GM18499 (cell line): ENCODE data around the gene SLC7A5.
"Not testable (repeated sequence)": the region's sequence is repeated elsewhere in the genome, so short reads cannot be mapped to it uniquely, and the experiment has no call there.

Experiments used
- ATAC-seq: cut with Tn5 transposase; IDR thresholded peaks from one replicate; pipeline ENCODE4 v1.9.1; 2021; ENCODE audit warnings: moderate number of reproducible peaks; ENCODE audit not compliant: insufficient read depth, unreplicated experiment

Gene SLC7A5

DNA sequence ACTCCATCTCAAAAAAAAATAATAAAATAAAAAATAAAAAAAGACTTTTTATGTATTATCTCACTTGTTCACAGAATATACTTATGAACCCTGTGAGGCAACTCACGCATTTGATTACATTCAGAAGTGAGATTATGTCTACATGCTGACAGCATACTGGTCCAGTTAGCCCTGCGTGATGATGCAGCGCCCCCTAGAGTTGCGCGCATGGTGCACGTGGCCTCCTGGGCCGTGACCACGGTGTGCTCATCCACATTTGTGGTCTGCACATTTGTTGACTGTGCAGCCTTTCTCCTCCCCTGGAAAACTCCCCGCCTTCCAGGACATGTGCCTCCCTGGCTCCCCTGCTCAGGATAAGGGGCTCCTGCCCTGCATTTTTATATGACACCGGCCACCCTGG lies 20.5 kb upstream of the SLC7A5 start:
- ATAC-seq: not testable (repeated sequence)

DNA sequence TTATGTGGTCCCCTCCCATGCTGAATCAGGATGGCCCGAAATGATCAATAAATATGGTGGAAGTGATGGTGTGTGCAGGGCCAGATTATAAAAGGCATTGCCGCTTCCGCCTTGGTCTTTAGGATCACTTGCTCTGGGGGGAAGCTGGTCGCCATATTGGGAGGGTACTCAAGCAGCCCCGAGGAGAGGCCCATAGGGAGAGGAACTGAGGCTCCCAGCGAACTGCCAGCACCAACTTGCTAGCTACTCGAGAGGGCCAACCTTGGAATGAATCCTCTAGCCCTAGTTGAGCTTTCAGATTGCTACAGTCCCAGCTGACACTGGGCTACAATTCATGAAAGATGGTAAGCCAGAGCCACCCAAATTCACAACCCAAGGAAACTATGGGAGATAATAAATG lies 19.0 kb upstream of the SLC7A5 start:
- not testable (repeated sequence) for ATAC-seq

DNA sequence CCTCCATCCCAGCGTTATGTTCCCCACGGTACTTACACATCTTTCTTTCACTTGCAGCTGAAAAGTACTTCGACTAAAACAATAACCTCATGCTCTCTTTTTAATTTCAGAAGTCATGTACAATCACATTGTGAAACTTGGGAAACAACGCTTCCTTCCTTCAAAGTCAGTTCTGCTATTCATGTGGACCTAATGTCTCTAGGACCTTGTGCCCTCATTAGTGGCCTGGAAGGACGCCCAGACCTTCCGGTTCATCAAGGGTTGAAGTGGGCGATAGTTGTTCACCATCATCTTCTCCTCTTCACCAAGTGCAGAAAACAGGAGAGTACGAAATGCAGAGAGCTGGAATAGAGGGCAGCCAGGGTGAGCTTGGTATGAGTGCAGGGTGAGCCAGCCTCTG lies 18.6 kb upstream of the SLC7A5 start:
- not testable (repeated sequence) for ATAC-seq

DNA sequence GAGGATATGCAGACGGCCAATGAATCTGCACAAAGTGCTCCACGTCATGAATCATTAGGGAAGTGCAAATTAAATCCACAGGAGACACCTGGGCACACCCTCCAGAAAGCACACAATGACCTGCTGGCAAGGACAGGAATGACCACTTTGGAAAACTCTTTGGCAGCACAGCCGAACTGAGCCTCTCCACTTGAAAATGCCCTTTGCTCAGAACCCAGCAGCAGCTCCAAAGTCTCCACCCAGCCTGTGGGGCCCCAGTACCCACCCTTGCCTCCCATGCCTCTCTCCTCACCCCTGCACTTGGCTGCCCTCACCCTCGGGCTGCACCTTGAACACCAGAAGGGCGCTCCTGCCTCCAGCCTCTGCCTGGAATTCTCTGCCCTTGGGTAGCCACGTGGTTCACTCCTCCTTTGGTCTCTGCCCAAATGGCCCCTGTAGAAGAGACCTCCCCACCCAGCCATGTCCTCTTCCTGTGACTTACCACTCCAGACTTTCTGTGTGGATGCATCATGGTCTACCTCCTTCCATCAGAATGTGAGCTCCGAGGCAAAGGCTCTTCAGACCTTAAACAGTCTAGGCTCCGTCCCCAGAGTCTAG lies 16.2 kb upstream of the SLC7A5 start:
- ATAC-seq: not testable (repeated sequence)

GRCh38 chr16:87882436-87883019 lies 13.2 kb upstream of the SLC7A5 start:
- no peak for ATAC-seq

DNA sequence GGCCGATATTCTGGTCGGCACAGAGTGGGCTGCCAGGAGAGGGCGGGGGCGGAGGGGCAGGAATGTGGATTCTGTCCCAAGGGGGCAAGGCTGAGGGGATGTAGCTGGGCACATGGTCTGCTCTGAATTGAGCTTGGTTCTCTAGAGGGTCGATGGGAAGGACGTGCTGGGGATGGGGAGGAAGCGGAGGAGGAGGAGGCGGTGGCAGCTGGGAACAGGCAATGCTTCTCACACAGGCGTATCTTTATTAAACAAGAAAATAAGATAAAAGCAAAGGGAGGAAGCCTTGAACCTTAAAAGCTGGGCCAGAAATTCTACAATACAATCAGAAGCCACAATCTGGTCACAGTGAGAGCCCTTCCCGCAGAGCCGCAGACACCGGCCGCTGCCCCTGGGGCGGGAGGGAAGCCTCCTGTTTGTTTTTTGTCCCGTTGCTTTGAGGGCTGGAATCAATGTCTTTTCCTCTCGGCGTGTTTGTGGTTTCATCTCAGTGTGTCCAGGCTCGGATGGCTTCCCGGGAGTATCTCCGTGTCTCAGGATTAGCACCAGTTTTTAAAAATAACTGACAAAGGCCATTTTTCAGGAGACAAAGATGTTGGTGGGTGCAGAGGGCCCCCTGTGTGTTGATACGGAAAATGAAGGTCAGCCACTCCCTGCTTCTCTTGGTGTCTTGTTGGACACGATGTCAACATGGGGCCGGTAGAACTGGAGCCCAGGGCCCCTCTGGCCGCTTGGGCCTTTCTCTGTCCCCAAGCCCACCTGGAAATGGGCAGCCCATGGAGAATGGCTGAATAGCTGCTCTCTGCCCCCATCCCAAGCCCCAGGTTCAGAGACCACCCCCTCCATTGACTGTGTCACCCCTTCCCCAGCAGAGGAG lies 12.3 kb upstream of the SLC7A5 start:
- no peak for ATAC-seq

DNA sequence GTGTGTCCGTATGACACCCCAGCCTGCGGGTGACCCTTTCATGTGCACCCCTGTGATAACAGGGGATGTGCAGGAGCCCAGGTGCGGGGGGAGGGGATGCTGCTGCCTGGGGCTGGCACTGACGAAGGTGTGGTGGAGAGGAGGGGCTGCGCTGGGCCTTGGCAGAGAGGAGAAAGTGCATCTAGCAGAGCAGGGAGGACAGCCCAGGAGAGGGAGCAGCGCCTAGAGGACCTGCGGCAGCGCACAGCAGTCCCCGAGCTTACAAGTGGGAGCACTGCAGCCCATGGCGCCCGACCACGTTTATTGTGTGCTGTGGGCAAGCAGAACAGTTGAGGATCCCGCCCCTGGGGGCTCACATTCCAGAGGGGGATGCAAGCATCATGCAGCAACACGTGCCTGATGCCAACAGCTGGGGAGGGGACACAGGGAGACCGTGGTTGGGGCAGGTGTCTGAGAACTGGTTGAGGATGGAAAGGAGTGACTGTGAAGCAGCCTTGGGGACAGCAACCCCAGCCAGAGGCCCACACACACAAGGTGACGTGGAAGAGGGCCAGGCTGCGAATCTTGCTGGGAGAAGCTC lies 10.9 kb upstream of the SLC7A5 start:
- no peak for ATAC-seq

DNA sequence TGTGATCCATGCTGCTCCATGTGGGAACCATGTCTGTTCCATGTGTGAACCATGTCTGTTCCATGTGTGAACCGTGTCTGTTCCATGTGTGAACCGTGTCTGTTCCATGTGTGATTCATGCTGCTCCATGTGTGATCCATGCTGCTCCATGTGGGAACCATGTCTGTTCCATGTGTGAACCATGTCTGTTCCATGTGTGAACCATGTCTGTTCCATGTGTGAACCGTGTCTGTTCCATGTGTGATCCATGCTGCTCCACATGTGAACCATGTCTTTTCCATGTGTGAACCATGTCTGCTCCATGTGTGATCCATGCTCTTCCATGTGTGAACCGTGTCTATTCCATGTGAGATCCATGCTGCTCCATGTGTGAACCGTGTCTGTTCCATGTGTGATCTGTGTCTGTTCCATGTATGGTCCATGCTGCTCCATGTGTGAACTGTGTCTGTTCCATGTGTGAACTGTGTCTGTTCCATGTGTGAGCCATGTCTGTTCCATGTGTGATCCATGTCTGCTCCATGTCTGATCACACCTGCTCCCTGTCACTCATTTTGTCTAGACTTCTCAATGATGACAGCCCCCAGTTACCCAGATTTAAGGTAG lies 10.2 kb upstream of the SLC7A5 start:
- not testable (repeated sequence) for ATAC-seq

DNA sequence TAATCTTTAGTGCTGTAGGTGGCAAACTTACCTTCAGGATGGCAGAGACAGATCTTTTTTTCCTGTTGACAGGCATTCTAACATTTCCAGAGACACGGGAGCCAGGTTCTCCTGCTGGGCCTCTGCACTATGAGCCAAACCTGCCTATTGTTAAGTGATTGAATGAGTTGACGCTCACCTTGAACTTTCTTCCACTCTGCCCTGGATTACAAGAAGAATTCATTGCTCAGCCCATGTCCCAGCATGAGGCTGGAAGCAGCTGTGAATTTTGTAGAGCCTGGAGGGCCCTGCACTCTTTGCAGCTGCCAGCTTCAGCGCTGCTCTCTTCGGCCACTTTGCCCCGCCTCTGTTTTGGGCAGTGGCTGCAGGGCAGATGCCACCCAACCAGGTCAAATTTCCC lies 9.4 kb upstream of the SLC7A5 start:
- no peak for ATAC-seq

- no peak for ATAC-seq
Measured at GRCh38 chr16:87877942-87878507, 8.7 kb upstream of the SLC7A5 start.

DNA sequence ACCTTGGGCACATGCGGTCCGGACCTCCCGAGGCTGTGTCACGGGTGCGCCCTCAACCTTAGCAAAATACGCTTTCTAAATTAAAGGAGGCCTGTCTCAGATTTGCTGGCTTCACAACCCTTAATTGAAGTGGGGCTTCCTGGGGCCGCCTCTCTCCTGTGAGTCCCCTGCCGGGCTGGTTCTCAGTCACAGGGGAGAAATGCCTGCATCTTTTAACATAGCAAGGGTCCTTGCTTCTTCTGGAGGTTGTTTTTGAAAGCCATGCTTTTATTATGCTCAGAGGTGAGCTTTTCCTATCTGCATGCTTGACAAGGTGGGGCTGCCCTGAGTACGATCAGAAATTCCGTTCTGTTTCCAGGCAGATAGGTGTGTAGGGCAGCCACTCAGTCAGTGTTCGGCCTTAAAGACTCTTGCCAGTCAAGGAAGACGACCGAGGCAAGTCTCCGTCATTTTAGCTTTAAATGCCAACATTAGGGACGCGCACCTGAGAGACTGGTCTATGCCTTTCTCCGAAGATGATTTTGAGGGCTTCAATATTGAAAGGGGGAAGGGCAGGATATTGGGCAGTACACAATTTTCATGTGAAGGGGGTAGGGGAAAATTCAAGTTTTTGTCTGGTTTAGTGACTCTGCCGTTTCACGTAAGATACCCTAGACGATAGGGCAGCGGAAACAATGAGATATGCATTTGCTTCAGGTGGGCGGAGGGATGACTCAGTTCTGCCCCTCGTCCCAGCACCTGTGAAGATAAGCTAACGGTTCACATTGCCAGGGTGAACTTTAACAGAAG lies 5.5 kb upstream of the SLC7A5 start:
- no peak for ATAC-seq

DNA sequence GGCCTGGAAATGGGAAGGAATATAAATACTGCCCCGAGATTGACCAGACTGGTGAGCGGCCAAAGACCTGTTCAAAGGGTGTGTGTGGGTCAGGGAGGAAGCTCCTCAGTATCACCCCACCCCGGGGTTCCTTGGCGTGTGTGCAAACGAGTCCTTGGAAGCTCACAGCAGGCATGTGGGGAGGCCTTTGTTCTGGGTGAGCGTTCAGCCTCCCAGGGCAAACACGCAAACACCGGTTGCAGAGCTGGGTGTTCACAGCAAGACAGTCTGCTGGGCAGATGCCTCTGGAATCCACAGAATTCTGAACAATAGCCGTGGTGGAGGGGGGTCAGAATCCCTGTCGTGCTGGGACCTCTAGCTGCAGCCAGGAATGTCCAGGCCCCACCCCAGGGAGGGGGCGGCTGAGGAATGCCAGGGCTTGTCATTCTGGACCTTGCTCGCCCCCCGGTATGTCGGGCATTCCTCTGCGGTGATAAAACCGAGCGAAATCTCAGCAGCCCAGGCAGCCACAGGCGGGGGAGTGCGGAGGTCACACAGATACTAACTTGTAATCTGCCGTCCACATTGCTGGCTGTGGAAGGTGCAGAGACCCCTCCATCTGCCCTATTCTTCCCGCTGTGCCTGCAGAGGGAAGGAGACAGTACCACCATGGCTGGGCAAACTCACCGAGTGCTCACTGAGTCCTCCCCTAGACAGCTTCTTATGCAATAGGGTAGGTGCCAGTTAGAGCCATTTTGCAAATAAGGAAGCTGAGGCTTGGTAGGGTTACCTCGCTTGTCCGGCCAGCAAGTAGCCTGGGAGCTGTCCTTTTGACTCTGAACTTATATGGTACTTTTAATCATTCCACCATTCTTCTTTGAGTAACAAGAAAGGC lies 1.3 kb upstream of the SLC7A5 start:
- ATAC-seq: not testable (repeated sequence)

- ATAC-seq: not testable (repeated sequence)
Measured at GRCh38 chr16:87869879-87870417, 641 bp upstream of the SLC7A5 start.

- not testable (repeated sequence) for ATAC-seq
Measured at GRCh38 chr16:87868254-87869029, 865 bp downstream of the SLC7A5 start.

GRCh38 chr16:87865902-87866555 lies 3.3 kb downstream of the SLC7A5 start:
- ATAC-seq: not testable (repeated sequence)

- ATAC-seq: no peak
Measured at GRCh38 chr16:87864331-87864989, 4.8 kb downstream of the SLC7A5 start.

GRCh38 chr16:87863327-87863635 lies 6.0 kb downstream of the SLC7A5 start:
- ATAC-seq: not testable (repeated sequence)
